Measurements from ENCODE around the gene GRIN1. TPM values are rescaled to one million over a fixed set of nuclear protein-coding genes. Genes with fewer than 3 reads are reported as not detected.

GRIN1 gene
- total and polyA plus RNA-seq, 10 of the 15 experiments (the other 5 are each of a cell fraction or from before 2014, with no cell fraction given): 0.05 to 0.10 (median 0.06) TPM; not detected in 6

GRCh38 chr9:137096785-137097546 is 42.0 kb upstream of the GRIN1 start:
- Histone ChIP-seq H3K79me2 (ENCODE audit: control insufficient read depth, insufficient read depth, low read length) (no peaks in the 10 kb centered on the region), H3K4me1 (ENCODE audit: control insufficient read depth, insufficient read depth, low read length) (peaks cover 11% of the 10 kb centered on the region), H3K9ac (ENCODE audit: control insufficient read depth, insufficient read depth, low read length) (no peak overlapping the region), H3K27me3 (replicated peaks in 1 of 2; ENCODE audit: control insufficient read depth in 2 of 2, insufficient read depth in 2 of 2, low read length in 1 of 2) (no peaks in the 10 kb centered on the region), H3K36me3 (ENCODE audit: control insufficient read depth in 2 of 2, insufficient read depth in 2 of 2, low read length in 1 of 2) (peaks cover 16 to 31% of the 10 kb centered on the region in 2 experiments; a peak in 3 of 4 replicates), H3K9me3 (replicated peaks; ENCODE audit: control insufficient read depth, insufficient read depth, low read length) (peaks cover 2% of the 10 kb centered on the region; the same call in 1 of the 3 replicates), H3K27ac (ENCODE audit: control insufficient read depth, insufficient read depth) (no peak overlapping the region), H3K4me2 (ENCODE audit: control insufficient read depth, insufficient read depth) (no peak overlapping the region), H3K4me3 (no peak overlapping the region), H4K20me1 (ENCODE audit: control insufficient read depth, insufficient read depth) (no peaks in the 10 kb centered on the region), H2AFZ (ENCODE audit: control insufficient read depth, low read depth, low read length) (no peak overlapping the region)
- CTCF ChIA-PET: interaction anchor here (0.9 to 1.7 kb wide), 6 partner anchors 21 to 143 kb away, joined by 3 to 41 read pairs (median 8); partner anchors contain the start of genes RNF224 and SAPCD2
- in situ Hi-C loops (cut with MboI) (no loop called here), intact Hi-C loops (cut with micrococcal nuclease; ENCODE audit: unreplicated experiment) (no loop called here)
- ATAC-seq (no peak), DNase-seq (ENCODE audit: low read depth, low spot score) (no peak), FAIRE-seq (no peak)
- BruUV-seq (replicated peaks): no TSS peak
- RAD21 ChIA-PET (ENCODE audit: unreplicated experiment): interaction anchor here (1.0 to 2.0 kb wide), 5 partner anchors 10 to 140 kb away, joined by 3 to 32 read pairs (median 7); partner anchors contain the start of genes ANAPC2, MAN1B1, SAPCD2 and SSNA1
- POLR2A ChIA-PET: interaction anchor here (0.5 to 2.8 kb wide), 6 partner anchors 10 to 408 kb away, joined by 3 to 38 read pairs (median 7); partner anchors contain the start of genes MAN1B1 and SAPCD2
- SMC1A ChIA-PET (ENCODE audit: uncharacterized antibody, unreplicated experiment): interaction anchor here (0.6 to 1.9 kb wide), 5 partner anchors 14 to 318 kb away, joined by 3 to 13 read pairs (median 3); no protein-coding TSS in a partner anchor
- 94% methylated on average over 31 of the region's 31 CpGs for WGBS (ENCODE audit: insufficient coverage, insufficient replicate concordance, low lambda C conversion rate, missing lambda C conversion rate)
- TF ChIP-seq TCF3 (IDR thresholded peaks at IDR 0.05; ENCODE audit: borderline replicate concordance, insufficient read depth, low read depth, low read length) (no peak), IKZF1 (conservative IDR thresholded peaks at IDR 0.05) (no peak), TARDBP (IDR thresholded peaks at IDR 0.05; ENCODE audit: borderline replicate concordance) (no peak), CREB1 (IDR thresholded peaks at IDR 0.05; ENCODE audit: low read depth) (no peak), DPF2 (IDR thresholded peaks at IDR 0.05) (no peak), ZNF274 (IDR thresholded peaks at IDR 0.05; ENCODE audit: insufficient read depth, insufficient read length) (no peak), CBX5 (IDR thresholded peaks at IDR 0.05; ENCODE audit: low read depth) (no peak), SIX5 (IDR thresholded peaks at IDR 0.05; ENCODE audit: low read depth, low read length, severe bottlenecking) (no peak), ZNF384 (IDR thresholded peaks at IDR 0.05; ENCODE audit: borderline replicate concordance, low read depth, low read length) (no peak), FOXM1 (IDR thresholded peaks at IDR 0.05; ENCODE audit: low read depth, low read length) (no peak), FOXK2 (IDR thresholded peaks at IDR 0.05) (no peak), CHD4 (IDR thresholded peaks at IDR 0.05) (no peak), MEF2B (IDR thresholded peaks at IDR 0.05; ENCODE audit: partially characterized antibody, poor library complexity, severe bottlenecking) (no peak), PKNOX1 (IDR thresholded peaks at IDR 0.05) (no peak), ATF7 (IDR thresholded peaks at IDR 0.05; ENCODE audit: low read depth) (no peak), SREBF2 (IDR thresholded peaks at IDR 0.05; ENCODE audit: low read length) (no peak), E2F4 (IDR thresholded peaks at IDR 0.05; ENCODE audit: low read depth, low read length) (no peak)
- TF ChIP-seq, protein P1, sequence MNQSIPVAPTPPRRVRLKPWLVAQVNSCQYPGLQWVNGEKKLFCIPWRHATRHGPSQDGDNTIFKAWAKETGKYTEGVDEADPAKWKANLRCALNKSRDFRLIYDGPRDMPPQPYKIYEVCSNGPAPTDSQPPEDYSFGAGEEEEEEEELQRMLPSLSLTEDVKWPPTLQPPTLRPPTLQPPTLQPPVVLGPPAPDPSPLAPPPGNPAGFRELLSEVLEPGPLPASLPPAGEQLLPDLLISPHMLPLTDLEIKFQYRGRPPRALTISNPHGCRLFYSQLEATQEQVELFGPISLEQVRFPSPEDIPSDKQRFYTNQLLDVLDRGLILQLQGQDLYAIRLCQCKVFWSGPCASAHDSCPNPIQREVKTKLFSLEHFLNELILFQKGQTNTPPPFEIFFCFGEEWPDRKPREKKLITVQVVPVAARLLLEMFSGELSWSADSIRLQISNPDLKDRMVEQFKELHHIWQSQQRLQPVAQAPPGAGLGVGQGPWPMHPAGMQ (IDR thresholded peaks at IDR 0.05; ENCODE audit: borderline replicate concordance): no peak
- TF ChIP-seq, protein P2, sequence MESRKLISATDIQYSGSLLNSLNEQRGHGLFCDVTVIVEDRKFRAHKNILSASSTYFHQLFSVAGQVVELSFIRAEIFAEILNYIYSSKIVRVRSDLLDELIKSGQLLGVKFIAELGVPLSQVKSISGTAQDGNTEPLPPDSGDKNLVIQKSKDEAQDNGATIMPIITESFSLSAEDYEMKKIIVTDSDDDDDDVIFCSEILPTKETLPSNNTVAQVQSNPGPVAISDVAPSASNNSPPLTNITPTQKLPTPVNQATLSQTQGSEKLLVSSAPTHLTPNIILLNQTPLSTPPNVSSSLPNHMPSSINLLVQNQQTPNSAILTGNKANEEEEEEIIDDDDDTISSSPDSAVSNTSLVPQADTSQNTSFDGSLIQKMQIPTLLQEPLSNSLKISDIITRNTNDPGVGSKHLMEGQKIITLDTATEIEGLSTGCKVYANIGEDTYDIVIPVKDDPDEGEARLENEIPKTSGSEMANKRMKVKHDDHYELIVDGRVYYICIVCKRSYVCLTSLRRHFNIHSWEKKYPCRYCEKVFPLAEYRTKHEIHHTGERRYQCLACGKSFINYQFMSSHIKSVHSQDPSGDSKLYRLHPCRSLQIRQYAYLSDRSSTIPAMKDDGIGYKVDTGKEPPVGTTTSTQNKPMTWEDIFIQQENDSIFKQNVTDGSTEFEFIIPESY (IDR thresholded peaks at IDR 0.05): no peak
